ENCODE results near the gene WHRN.

The WHRN gene

GRCh38 chr9:114518599-114519022 is 13.3 kb upstream of the WHRN start:
- no peak overlapping the region for H3K4me3 ChIP-seq (ENCODE audit: low read depth, low read length)
- no peak for DNase-seq (ENCODE audit: low read depth)
- no peak for TF ChIP-seq CTCF (IDR thresholded peaks at IDR 0.05; ENCODE audit: low read depth, low read length)
- no peak for TF ChIP-seq MAX (IDR thresholded peaks at IDR 0.05; ENCODE audit: low read depth, low read length)
- no peak for TF ChIP-seq POLR2A (IDR thresholded peaks at IDR 0.05; ENCODE audit: extremely low read depth, insufficient read length)
- TF ChIP-seq MYC (IDR thresholded peaks at IDR 0.05; ENCODE audit: low read depth, low read length) = no peak

GRCh38 chr9:114518120-114518519 is 12.8 kb upstream of the WHRN start:
- DNase-seq (ENCODE audit: low read depth) = no peak
- TF ChIP-seq POLR2A (IDR thresholded peaks at IDR 0.05; ENCODE audit: extremely low read depth, insufficient read length) (no peak), MAX (IDR thresholded peaks at IDR 0.05; ENCODE audit: low read depth, low read length) (no peak), MYC (IDR thresholded peaks at IDR 0.05; ENCODE audit: low read depth, low read length) (no peak), CTCF (IDR thresholded peaks at IDR 0.05; ENCODE audit: low read depth, low read length) (no peak)
- no peak overlapping the region for H3K4me3 ChIP-seq (ENCODE audit: low read depth, low read length)

- no peak overlapping the region for H3K4me3 ChIP-seq (ENCODE audit: low read depth, low read length)
- no peak for TF ChIP-seq CTCF (IDR thresholded peaks at IDR 0.05; ENCODE audit: low read depth, low read length)
- DNase-seq (ENCODE audit: low read depth) = peak; percentile 20
Measured at GRCh38 chr9:114516913-114517312, 11.6 kb upstream of the WHRN start.

- no peak overlapping the region for H3K4me3 ChIP-seq (ENCODE audit: low read depth, low read length)
- no peak for DNase-seq (ENCODE audit: low read depth)
- no peak for TF ChIP-seq MAX (IDR thresholded peaks at IDR 0.05; ENCODE audit: low read depth, low read length)
Measured at GRCh38 chr9:114515528-114515927, 10.3 kb upstream of the WHRN start.

GRCh38 chr9:114513959-114514267 is 8.6 kb upstream of the WHRN start:
- no peak for TF ChIP-seq POLR2A (IDR thresholded peaks at IDR 0.05; ENCODE audit: extremely low read depth, insufficient read length)
- no peak for TF ChIP-seq MAX (IDR thresholded peaks at IDR 0.05; ENCODE audit: low read depth, low read length)
- TF ChIP-seq CTCF (IDR thresholded peaks at IDR 0.05; ENCODE audit: low read depth, low read length) = no peak
- TF ChIP-seq MYC (IDR thresholded peaks at IDR 0.05; ENCODE audit: low read depth, low read length) = no peak
- no peak overlapping the region for H3K4me3 ChIP-seq (ENCODE audit: low read depth, low read length)
- DNase-seq (ENCODE audit: low read depth) = no peak

GRCh38 chr9:114513055-114513958 is 8.0 kb upstream of the WHRN start:
- TF ChIP-seq CTCF (IDR thresholded peaks at IDR 0.05; ENCODE audit: low read depth, low read length) = no peak
- TF ChIP-seq MYC (IDR thresholded peaks at IDR 0.05; ENCODE audit: low read depth, low read length) = no peak
- no peak for TF ChIP-seq MAX (IDR thresholded peaks at IDR 0.05; ENCODE audit: low read depth, low read length)
- TF ChIP-seq POLR2A (IDR thresholded peaks at IDR 0.05; ENCODE audit: extremely low read depth, insufficient read length) = no peak
- no peak overlapping the region for H3K4me3 ChIP-seq (ENCODE audit: low read depth, low read length)
- no peak for DNase-seq (ENCODE audit: low read depth)

Measured in NB4 (cell line).